ENCODE results near the gene FUBP3.
A peak's percentile ranks its signal among the peaks of the same experiment; 100 is the strongest.

Gene FUBP3

GRCh38 chr9:130578865-130579737 is at the start of gene FUBP3:
TSS of gene FUBP3 (plus strand) at chr9:130579577. CDS start at chr9:130579681, 104 bp downstream.
- H3K4me3 ChIP-seq (replicated peaks; ENCODE audit: low read depth, low read length) = peak within 1 kb of the TSS; percentile 99
- TF ChIP-seq CTCF (IDR thresholded peaks at IDR 0.05; ENCODE audit: low read depth, low read length, missing control alignments) = no peak
- peak; percentile 57 for DNase-seq (ENCODE audit: extremely low read depth, low read depth)

GRCh38 chr9:130530938-130531337 is 48.4 kb upstream of the FUBP3 start:
- no peak for TF ChIP-seq CTCF (IDR thresholded peaks at IDR 0.05; ENCODE audit: low read depth, low read length, missing control alignments)
- DNase-seq (ENCODE audit: extremely low read depth, low read depth) = no peak
- H3K4me3 ChIP-seq (replicated peaks; ENCODE audit: low read depth, low read length) = no peak overlapping the region

GRCh38 chr9:130531670-130532069 is 47.7 kb upstream of the FUBP3 start:
- DNase-seq (ENCODE audit: extremely low read depth, low read depth) = no peak
- no peak overlapping the region for H3K4me3 ChIP-seq (replicated peaks; ENCODE audit: low read depth, low read length)
- no peak for TF ChIP-seq CTCF (IDR thresholded peaks at IDR 0.05; ENCODE audit: low read depth, low read length, missing control alignments)

GRCh38 chr9:130532426-130533080 is 46.8 kb upstream of the FUBP3 start:
- DNase-seq (ENCODE audit: extremely low read depth, low read depth) = no peak
- no peak for TF ChIP-seq CTCF (IDR thresholded peaks at IDR 0.05; ENCODE audit: low read depth, low read length, missing control alignments)
- no peak overlapping the region for H3K4me3 ChIP-seq (replicated peaks; ENCODE audit: low read depth, low read length)

GRCh38 chr9:130535818-130536521 is 43.4 kb upstream of the FUBP3 start:
- H3K4me3 ChIP-seq (replicated peaks; ENCODE audit: low read depth, low read length) = no peak overlapping the region; the same call in 1 of the 2 replicates
- TF ChIP-seq CTCF (IDR thresholded peaks at IDR 0.05; ENCODE audit: low read depth, low read length, missing control alignments) = no peak
- DNase-seq (ENCODE audit: extremely low read depth, low read depth) = no peak

- H3K4me3 ChIP-seq (replicated peaks; ENCODE audit: low read depth, low read length) = no peak overlapping the region
- no peak for DNase-seq (ENCODE audit: extremely low read depth, low read depth)
- TF ChIP-seq CTCF (IDR thresholded peaks at IDR 0.05; ENCODE audit: low read depth, low read length, missing control alignments) = no peak
These were observed 42.7 kb upstream of the FUBP3 start for GRCh38 chr9:130536701-130537107.
